Left hindlimb (tissue), 1 donor: ENCODE data around the gene WNT7B.

ENCODE experiments used
- DNase-seq: peaks from one replicate; pipeline ENCODE4 v3.0.0-alpha.2; 2018

The WNT7B gene

GRCh38 chr22:45970705-45971407, 6.1 kb downstream of the WNT7B start:
- DNase-seq, result peak; percentile 63

- no peak for DNase-seq
Measured at GRCh38 chr22:45969801-45970470, 7.0 kb downstream of the WNT7B start.

GRCh38 chr22:45969414-45969799, 7.6 kb downstream of the WNT7B start:
- no peak for DNase-seq

- no peak for DNase-seq
Measured at GRCh38 chr22:45968751-45969413, 8.1 kb downstream of the WNT7B start.

GRCh38 chr22:45968003-45968650, 8.8 kb downstream of the WNT7B start:
- DNase-seq, result no peak

- DNase-seq, result no peak
Measured at GRCh38 chr22:45966895-45967365, 10.0 kb downstream of the WNT7B start.

- no peak for DNase-seq
Measured at GRCh38 chr22:45966320-45966894, 10.6 kb downstream of the WNT7B start.

- no peak for DNase-seq
Measured at GRCh38 chr22:45965563-45965962, 11.4 kb downstream of the WNT7B start.

- DNase-seq, result no peak
Measured at GRCh38 chr22:45964926-45965527, 11.9 kb downstream of the WNT7B start.

- DNase-seq, result no peak
Measured at GRCh38 chr22:45964372-45964771, 12.6 kb downstream of the WNT7B start.

- no peak for DNase-seq
Measured at GRCh38 chr22:45963821-45964220, 13.1 kb downstream of the WNT7B start.

- DNase-seq, result no peak
Measured at GRCh38 chr22:45962756-45963324, 14.1 kb downstream of the WNT7B start.

GRCh38 chr22:45962434-45962718, 14.6 kb downstream of the WNT7B start:
- no peak for DNase-seq

GRCh38 chr22:45961679-45962433, 15.1 kb downstream of the WNT7B start:
- DNase-seq, result no peak

GRCh38 chr22:45960477-45961386, 16.2 kb downstream of the WNT7B start:
- no peak for DNase-seq

- DNase-seq, result no peak
Measured at GRCh38 chr22:45959719-45960476, 17.1 kb downstream of the WNT7B start.

GRCh38 chr22:45958971-45959370, 18.0 kb downstream of the WNT7B start:
- DNase-seq, result no peak

- DNase-seq, result no peak
Measured at GRCh38 chr22:45957826-45958225, 19.1 kb downstream of the WNT7B start.

GRCh38 chr22:45953178-45953577, 23.8 kb downstream of the WNT7B start:
- no peak for DNase-seq

- DNase-seq, result no peak
Measured at GRCh38 chr22:45952553-45952952, 24.4 kb downstream of the WNT7B start.
